SK-N-SH (cell line): Measurements from ENCODE around the gene PCSK5. TPM values are rescaled to one million over a fixed set of nuclear protein-coding genes. Genes with fewer than 3 reads are reported as not detected.

Experiments used
- CTCF ChIA-PET: fragments of 300-600, 350-600 bp; formaldehyde crosslinking; extraction: SDS; loops from one replicate; lab custom pipeline; 2021; lab: Yijun Ruan, JAX
- POLR2A ChIA-PET: fragments of 350-600 bp; sonication (Branson Sonifier 250); formaldehyde crosslinking; extraction: SDS; loops from one replicate; lab custom pipeline; 2020; ENCODE audit warnings: antibody characterized with exemption, inconsistent platforms; lab: Yijun Ruan, JAX
- DNase-seq: peaks from one replicate; pipeline ENCODE4 v3.0.0; 2012
- H2AFZ ChIP-seq: fragments of 200-600 bp; sonication (generic); 2 replicates; pipeline ENCODE4 v1.8.1; 2016; ENCODE audit warnings: antibody characterized with exemption, mild to moderate bottlenecking, low read depth
- H3F3A ChIP-seq: fragments of 200-600 bp; sonication (generic); replicated peaks from 2 replicates; pipeline ENCODE3; 2016; ENCODE audit warnings: antibody characterized with exemption, mild to moderate bottlenecking; ENCODE audit not compliant: insufficient read depth
- H3K27ac ChIP-seq, 2 experiments: fragments of 200-500 bp in 1 of 2; fragments of 200-600 bp in 1 of 2; sonication (Bioruptor generic) in 1 of 2; sonication (generic), shearing (Covaris generic) in 1 of 2; 2 replicates each; pipeline versions ENCODE4 v1.5.1 to v1.6.1; 2014 to 2016; ENCODE audit warnings: low read depth in 2 of 2, inconsistent platforms in 1 of 2, low read length in 1 of 2, mild to moderate bottlenecking in 1 of 2, mixed read lengths in 1 of 2
- H3K27me3 ChIP-seq: fragments of 200-600 bp; sonication (generic), shearing (Covaris generic); 2 replicates; pipeline ENCODE4 v1.6.1; 2016; ENCODE audit warnings: mixed run types; ENCODE audit not compliant: insufficient read depth
- H3K36me3 ChIP-seq, 2 experiments: fragments of 200-500 bp in 1 of 2; fragments of 200-600 bp in 1 of 2; sonication (Bioruptor generic) in 1 of 2; sonication (generic) in 1 of 2; replicated peaks in 1 of 2; 2 replicates each; pipeline versions ENCODE3 to v1.5.1; 2014 to 2016; ENCODE audit warnings: low read length in 1 of 2, mild to moderate bottlenecking in 1 of 2; ENCODE audit not compliant: insufficient read depth in 2 of 2, control insufficient read depth in 1 of 2
- H3K4me1 ChIP-seq, 2 experiments: fragments of 200-500 bp in 1 of 2; fragments of 200-600 bp in 1 of 2; sonication (Bioruptor generic) in 1 of 2; sonication (generic), shearing (Covaris generic) in 1 of 2; 2 replicates each; pipeline versions ENCODE4 v1.5.1 to v1.6.1; 2014 to 2016; ENCODE audit warnings: low read depth in 1 of 2, low read length in 1 of 2, mixed run types in 1 of 2; ENCODE audit not compliant: insufficient read depth in 2 of 2, control insufficient read depth in 1 of 2
- H3K4me2 ChIP-seq: fragments of 200-600 bp; sonication (generic), shearing (Covaris generic); 2 replicates; pipeline ENCODE4 v1.6.1; 2017; ENCODE audit warnings: mixed run types
- H3K4me3 ChIP-seq, 2 experiments: fragments of 200-500 bp in 1 of 2; fragments of 200-600 bp in 1 of 2; sonication (Bioruptor generic) in 1 of 2; sonication (generic), shearing (Covaris generic) in 1 of 2; 2 replicates each; pipeline versions ENCODE4 v1.5.1 to v1.8.1; 2014 to 2016; ENCODE audit warnings: low read depth in 2 of 2, inconsistent platforms in 1 of 2, low read length in 1 of 2, mild to moderate bottlenecking in 1 of 2, mixed read lengths in 1 of 2, moderate library complexity in 1 of 2
- H3K79me2 ChIP-seq: fragments of 200-600 bp; sonication (generic); 2 replicates; pipeline ENCODE4 v1.8.1; 2017; ENCODE audit warnings: mild to moderate bottlenecking; ENCODE audit not compliant: insufficient read depth
- H3K9ac ChIP-seq: fragments of 200-600 bp; sonication (generic); 2 replicates; pipeline ENCODE4 v1.6.1; 2017; ENCODE audit warnings: mixed run types
- H3K9me2 ChIP-seq: fragments of 200-600 bp; sonication (generic); 2 replicates; pipeline ENCODE4 v1.6.1; 2017; ENCODE audit warnings: mixed run types
- H3K9me3 ChIP-seq: fragments of 200-600 bp; sonication (generic); 2 replicates; pipeline ENCODE4 v1.6.1; 2017; ENCODE audit warnings: mixed run types, mild to moderate bottlenecking, moderate library complexity
- H4K20me1 ChIP-seq: fragments of 200-600 bp; sonication (generic); 2 replicates; pipeline ENCODE4 v1.6.1; 2017; ENCODE audit warnings: mild to moderate bottlenecking, mixed run types; ENCODE audit not compliant: insufficient read depth
- ELF1 ChIP-seq: IDR thresholded peaks from 2 replicates; pipeline ENCODE4 v1.4.0; 2012
- EP300 ChIP-seq, 2 experiments: IDR thresholded peaks; 2 replicates each; pipeline versions ENCODE4 v1.4.0 to v1.6.1; 2012; ENCODE audit warnings: borderline replicate concordance in 1 of 2, low read depth in 1 of 2, low read length in 1 of 2
- EZH2phosphoT487 ChIP-seq: fragments of 200-600 bp; sonication (generic); IDR thresholded peaks from 2 replicates; pipeline ENCODE4 v1.6.1; 2017; ENCODE audit warnings: low read depth, mixed run types, mild to moderate bottlenecking, antibody characterized with exemption, moderate library complexity, borderline replicate concordance
- FOSL2 ChIP-seq: IDR thresholded peaks from 2 replicates; pipeline ENCODE4 v1.4.0; 2012; ENCODE audit warnings: low read depth, mild to moderate bottlenecking, moderate library complexity, borderline replicate concordance
- JUND ChIP-seq: IDR thresholded peaks from 2 replicates; pipeline ENCODE4 v1.4.0; 2012
- MAX ChIP-seq: IDR thresholded peaks from 2 replicates; pipeline ENCODE4 v1.4.0; 2012; ENCODE audit warnings: low read depth
- NRF1 ChIP-seq: IDR thresholded peaks from 2 replicates; pipeline ENCODE4 v1.6.1; 2012; ENCODE audit warnings: low read depth, mild to moderate bottlenecking, low read length
- POLR2AphosphoS5 ChIP-seq: IDR thresholded peaks from 2 replicates; pipeline ENCODE4 v1.6.1; 2012; ENCODE audit warnings: low read depth, low read length
- RAD21 ChIP-seq: IDR thresholded peaks from 2 replicates; pipeline ENCODE4 v1.6.1; 2012; ENCODE audit warnings: mild to moderate bottlenecking, low read length
- RFX5 ChIP-seq: IDR thresholded peaks from 2 replicates; pipeline ENCODE4 v1.6.1; 2012; ENCODE audit warnings: mild to moderate bottlenecking, improper control_type of control experiment, low read length
- RXRA ChIP-seq: IDR thresholded peaks from 2 replicates; pipeline ENCODE4 v1.4.0; 2012; ENCODE audit warnings: low read depth, mild to moderate bottlenecking, borderline replicate concordance
- SMC3 ChIP-seq: IDR thresholded peaks from 2 replicates; pipeline ENCODE4 v1.6.1; 2012; ENCODE audit warnings: low read depth, low read length, improper control_type of control experiment
- TCF12 ChIP-seq: IDR thresholded peaks from 2 replicates; pipeline ENCODE4 v1.4.0; 2012
- WGBS: methylation state at CpG from one replicate; pipeline ENCODE4 v1.1.6; 2017; ENCODE audit warnings: low lambda C conversion rate; 5-methylcytosine and 5-hydroxymethylcytosine counted together
- polyA plus RNA-seq, 3 experiments: library from polyadenylated mRNA; depleted of rRNA; stranded (reverse); fragments of >200 nt; gene quantifications; 2 replicates each; pipeline ENCODE4 v1.2.3, GENCODE V29; 2012
- TF ChIP-seq, protein P1 (sequence below): fragments of 150-350 bp; IDR thresholded peaks from 2 replicates; pipeline ENCODE4 v1.6.1; 2017; ENCODE audit warnings: antibody characterized with exemption, low read length, low read depth, borderline replicate concordance
- TF ChIP-seq, protein P2 (sequence below): fragments of 150-350 bp; IDR thresholded peaks from 2 replicates; pipeline ENCODE4 v1.6.1; 2016; ENCODE audit warnings: mild to moderate bottlenecking, low read depth, low read length

PCSK5 gene
- polyA plus RNA-seq, 1 of the 3 experiments (the other 2 are of a cell fraction) = 0.08 TPM

DNA sequence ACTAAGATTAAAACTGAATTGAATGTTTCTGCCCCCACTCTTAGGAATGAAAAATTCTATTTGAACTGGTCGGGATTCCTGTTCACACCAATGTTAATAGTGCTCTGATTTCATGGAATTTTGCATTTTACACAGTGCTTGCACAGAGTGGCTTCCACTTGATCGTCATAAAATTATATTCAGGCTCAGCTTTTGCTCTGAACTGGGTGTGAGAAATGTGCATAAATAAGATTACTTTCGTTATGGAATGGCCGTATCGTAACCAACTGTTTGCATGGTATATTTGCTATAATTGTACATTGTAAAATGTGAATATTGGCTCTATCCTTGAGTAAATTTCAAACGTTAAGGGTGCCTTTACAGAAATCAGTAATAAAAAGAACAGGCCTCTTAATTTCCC lies 262.9 kb downstream of the PCSK5 start:
- no peak for TF ChIP-seq RXRA
- TF ChIP-seq NRF1 = no peak
- no peak for TF ChIP-seq SMC3
- TF ChIP-seq EP300 (IDR thresholded peaks at IDR 0.05; ENCODE audit: borderline replicate concordance in 1 of 2, low read depth in 1 of 2, low read length in 1 of 2) = no peak
- TF ChIP-seq RFX5 = no peak
- TF ChIP-seq, protein P1, sequence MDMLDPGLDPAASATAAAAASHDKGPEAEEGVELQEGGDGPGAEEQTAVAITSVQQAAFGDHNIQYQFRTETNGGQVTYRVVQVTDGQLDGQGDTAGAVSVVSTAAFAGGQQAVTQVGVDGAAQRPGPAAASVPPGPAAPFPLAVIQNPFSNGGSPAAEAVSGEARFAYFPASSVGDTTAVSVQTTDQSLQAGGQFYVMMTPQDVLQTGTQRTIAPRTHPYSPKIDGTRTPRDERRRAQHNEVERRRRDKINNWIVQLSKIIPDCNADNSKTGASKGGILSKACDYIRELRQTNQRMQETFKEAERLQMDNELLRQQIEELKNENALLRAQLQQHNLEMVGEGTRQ = no peak
- TF ChIP-seq MAX = no peak
- no peak for TF ChIP-seq EZH2phosphoT487
- no peak for TF ChIP-seq RAD21
- no peak for TF ChIP-seq TCF12
- no peak for TF ChIP-seq POLR2AphosphoS5
- peaks cover 12% of the 10 kb centered on the region; the same call in 1 of the 2 replicates for H3K27me3 ChIP-seq
- 30% methylated on average over 6 of the region's 6 CpGs for WGBS
- H4K20me1 ChIP-seq = no peaks in the 10 kb centered on the region
- no peaks in the 10 kb centered on the region for H3F3A ChIP-seq
- no peak overlapping the region for H3K4me2 ChIP-seq
- H3K36me3 ChIP-seq = no peaks in the 10 kb centered on the region
- no peaks in the 10 kb centered on the region for H3K79me2 ChIP-seq
- no peak overlapping the region for H3K27ac ChIP-seq
- ChIA-PET POLR2A (no interaction called here), CTCF (no interaction called here)
- no peak for DNase-seq
- no peak overlapping the region for H2AFZ ChIP-seq
- H3K4me1 ChIP-seq = no peaks in the 10 kb centered on the region
- H3K9ac ChIP-seq = no peak overlapping the region
- H3K9me3 ChIP-seq = no peaks in the 10 kb centered on the region
- H3K4me3 ChIP-seq = no peak overlapping the region
- H3K9me2 ChIP-seq = no peaks in the 10 kb centered on the region

DNA sequence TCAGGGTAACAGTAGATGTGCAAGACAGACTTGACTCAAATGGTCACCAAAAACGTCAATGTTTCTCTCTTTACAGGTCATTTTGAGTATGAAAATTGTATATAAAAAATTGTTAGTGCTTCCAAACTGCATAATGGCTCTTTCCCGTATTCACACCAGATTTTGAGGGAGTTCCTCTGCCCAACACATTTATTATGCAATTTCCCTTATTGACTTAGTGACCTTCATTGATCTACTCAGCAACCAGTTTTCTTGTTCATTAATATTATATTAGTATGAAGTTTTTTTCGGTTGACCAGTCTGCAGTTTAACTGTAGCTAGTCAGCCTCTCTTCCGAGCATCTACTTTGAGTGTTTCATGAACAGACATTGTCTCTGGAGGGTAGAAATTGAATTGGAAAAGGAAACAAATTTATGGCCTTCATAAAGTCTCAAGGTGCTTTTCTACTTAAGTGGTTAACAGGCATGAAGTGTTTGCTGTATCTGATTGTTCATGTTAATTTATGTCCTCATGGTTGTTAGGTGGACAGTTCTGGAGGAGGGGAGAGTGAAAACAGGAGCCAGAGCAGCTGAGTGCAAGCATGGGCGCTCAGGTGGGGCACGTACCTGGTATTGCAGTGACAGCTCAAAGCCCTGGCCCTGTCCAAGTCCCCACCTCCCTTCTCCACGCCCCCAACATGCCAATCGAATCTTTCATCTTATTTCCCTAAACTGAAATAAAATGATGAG lies 263.6 kb downstream of the PCSK5 start:
- CTCF ChIA-PET = no interaction called here
- WGBS = 10% methylated on average over 8 of the region's 8 CpGs

More for the DNA sequence above, 263.6 kb downstream of the PCSK5 start:
- H3F3A ChIP-seq = no peaks in the 10 kb centered on the region
- no peak for DNase-seq
- no peak overlapping the region for H2AFZ ChIP-seq
- POLR2A ChIA-PET = no interaction called here
- no peak overlapping the region for H3K27ac ChIP-seq
- H3K36me3 ChIP-seq = no peaks in the 10 kb centered on the region
- H3K4me3 ChIP-seq = no peak overlapping the region
- no peaks in the 10 kb centered on the region for H3K9me3 ChIP-seq
- H4K20me1 ChIP-seq = no peaks in the 10 kb centered on the region
- H3K4me1 ChIP-seq = no peaks in the 10 kb centered on the region
- no peaks in the 10 kb centered on the region for H3K9me2 ChIP-seq
- no peaks in the 10 kb centered on the region for H3K79me2 ChIP-seq
- H3K4me2 ChIP-seq = no peak overlapping the region
- H3K27me3 ChIP-seq = peaks cover 12% of the 10 kb centered on the region; the same call in 1 of the 2 replicates
- H3K9ac ChIP-seq = no peak overlapping the region
- TF ChIP-seq ELF1 (no peak), EZH2phosphoT487 (no peak), JUND (no peak), FOSL2 (no peak)
- TF ChIP-seq, protein P2, sequence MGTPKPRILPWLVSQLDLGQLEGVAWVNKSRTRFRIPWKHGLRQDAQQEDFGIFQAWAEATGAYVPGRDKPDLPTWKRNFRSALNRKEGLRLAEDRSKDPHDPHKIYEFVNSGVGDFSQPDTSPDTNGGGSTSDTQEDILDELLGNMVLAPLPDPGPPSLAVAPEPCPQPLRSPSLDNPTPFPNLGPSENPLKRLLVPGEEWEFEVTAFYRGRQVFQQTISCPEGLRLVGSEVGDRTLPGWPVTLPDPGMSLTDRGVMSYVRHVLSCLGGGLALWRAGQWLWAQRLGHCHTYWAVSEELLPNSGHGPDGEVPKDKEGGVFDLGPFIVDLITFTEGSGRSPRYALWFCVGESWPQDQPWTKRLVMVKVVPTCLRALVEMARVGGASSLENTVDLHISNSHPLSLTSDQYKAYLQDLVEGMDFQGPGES = no peak
